PFSK-1 (cell line): ENCODE data around the gene GBE1.

ENCODE experiments used
- FOXP2 ChIP-seq: optimal IDR thresholded peaks from 2 replicates; pipeline ENCODE3; 2011; ENCODE audit warnings: borderline replicate concordance, control low read depth, inconsistent platforms; ENCODE audit not compliant: insufficient read depth; ENCODE audit errors: extremely low read length, extremely low read depth
- POLR2AphosphoS5 ChIP-seq: IDR thresholded peaks from 2 replicates; pipeline ENCODE4 v1.6.1; 2012; ENCODE audit warnings: low read depth, mild to moderate bottlenecking, control low read depth, low read length, moderate library complexity
- REST ChIP-seq, 2 experiments: IDR thresholded peaks; 2 replicates each; pipeline versions ENCODE4 v1.6.1 to v1.8.0; 2011 to 2012; ENCODE audit warnings: low read depth in 2 of 2, low read length in 2 of 2, control low read depth in 1 of 2, inconsistent platforms in 1 of 2, mild to moderate bottlenecking in 1 of 2, moderate library complexity in 1 of 2; ENCODE audit not compliant: insufficient read depth in 1 of 2
- SIN3A ChIP-seq: IDR thresholded peaks from 2 replicates; pipeline ENCODE4 v1.6.1; 2012; ENCODE audit warnings: mild to moderate bottlenecking, low read length, moderate library complexity, borderline replicate concordance; ENCODE audit not compliant: insufficient read depth
- TAF1 ChIP-seq: IDR thresholded peaks from 2 replicates; pipeline ENCODE4 v1.6.1; 2012; ENCODE audit warnings: low read length, control low read depth, borderline replicate concordance; ENCODE audit not compliant: insufficient read depth

- TF ChIP-seq SIN3A (no peak), TAF1 (no peak), FOXP2 (no peak), POLR2AphosphoS5 (no peak), REST (IDR thresholded peaks at IDR 0.05; ENCODE audit: insufficient read depth in 1 of 2, low read depth in 2 of 2, low read length in 2 of 2) (no peak)
Measured at GRCh38 chr3:81581966-81582599, 179.4 kb downstream of the GBE1 start.
